ENCODE results near the gene RBM33.

The RBM33 gene

GRCh38 chr7:155807065-155807671, 162.7 kb downstream of the RBM33 start:
- Mint-ChIP-seq H3K27me3 (peaks cover 98% of the 10 kb centered on the region), H3K4me3 (peak overlapping the region; percentile 15), H3K36me3 (peaks cover 3% of the 10 kb centered on the region), H3K9me3 (no peaks in the 10 kb centered on the region), H3K27ac (peak overlapping the region; percentile 65), H3K4me1 (peaks cover 40% of the 10 kb centered on the region)
- CTCF ChIA-PET = no interaction called here
- DNase-seq = no peak

DNA sequence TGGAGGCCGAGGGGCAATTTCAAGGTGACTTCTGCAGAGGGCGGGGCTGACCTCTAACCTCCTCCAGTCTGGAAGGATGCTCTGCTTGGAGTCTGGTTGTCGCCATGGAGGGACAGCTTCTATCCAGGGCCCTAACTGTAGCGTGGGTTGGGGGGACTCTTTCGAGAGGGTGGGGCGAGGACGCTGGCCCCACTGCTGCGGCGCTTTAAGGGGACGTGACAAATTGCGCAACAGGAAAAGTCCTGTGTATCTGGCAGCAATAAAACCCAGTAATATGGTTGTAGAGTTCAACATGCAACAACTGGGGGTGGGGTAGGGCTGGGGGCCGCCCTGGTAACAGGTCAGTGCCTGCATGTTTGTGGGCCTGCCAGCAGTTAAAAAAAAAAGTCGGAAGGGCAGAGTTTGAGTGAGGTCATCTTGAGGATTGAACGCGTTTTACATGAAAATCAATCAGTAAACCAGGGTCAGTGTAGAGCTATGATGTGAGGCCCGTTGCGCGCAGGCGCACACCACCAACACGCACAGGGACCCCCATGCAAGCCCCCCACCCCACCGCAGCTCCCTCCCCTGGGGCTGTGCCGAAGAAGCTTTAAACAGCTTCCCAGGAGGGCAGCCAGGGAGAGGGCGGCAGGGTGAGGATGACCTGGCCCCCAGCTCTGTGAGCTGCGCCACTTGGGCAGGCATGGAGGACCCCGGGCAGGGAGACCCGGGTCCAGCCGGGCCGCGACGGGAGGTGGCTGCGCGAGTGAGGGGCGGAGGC, 163.5 kb downstream of the RBM33 start:
- peak overlapping the region; percentile 73 for H3K27ac Mint-ChIP-seq
- no peak for DNase-seq
- peaks cover 2% of the 10 kb centered on the region for H3K36me3 Mint-ChIP-seq
- peaks cover 37% of the 10 kb centered on the region for H3K4me1 Mint-ChIP-seq
- H3K4me3 Mint-ChIP-seq = peak overlapping the region; percentile 15
- H3K27me3 Mint-ChIP-seq = peaks cover 98% of the 10 kb centered on the region
- no peaks in the 10 kb centered on the region for H3K9me3 Mint-ChIP-seq
- CTCF ChIA-PET = no interaction called here

DNA sequence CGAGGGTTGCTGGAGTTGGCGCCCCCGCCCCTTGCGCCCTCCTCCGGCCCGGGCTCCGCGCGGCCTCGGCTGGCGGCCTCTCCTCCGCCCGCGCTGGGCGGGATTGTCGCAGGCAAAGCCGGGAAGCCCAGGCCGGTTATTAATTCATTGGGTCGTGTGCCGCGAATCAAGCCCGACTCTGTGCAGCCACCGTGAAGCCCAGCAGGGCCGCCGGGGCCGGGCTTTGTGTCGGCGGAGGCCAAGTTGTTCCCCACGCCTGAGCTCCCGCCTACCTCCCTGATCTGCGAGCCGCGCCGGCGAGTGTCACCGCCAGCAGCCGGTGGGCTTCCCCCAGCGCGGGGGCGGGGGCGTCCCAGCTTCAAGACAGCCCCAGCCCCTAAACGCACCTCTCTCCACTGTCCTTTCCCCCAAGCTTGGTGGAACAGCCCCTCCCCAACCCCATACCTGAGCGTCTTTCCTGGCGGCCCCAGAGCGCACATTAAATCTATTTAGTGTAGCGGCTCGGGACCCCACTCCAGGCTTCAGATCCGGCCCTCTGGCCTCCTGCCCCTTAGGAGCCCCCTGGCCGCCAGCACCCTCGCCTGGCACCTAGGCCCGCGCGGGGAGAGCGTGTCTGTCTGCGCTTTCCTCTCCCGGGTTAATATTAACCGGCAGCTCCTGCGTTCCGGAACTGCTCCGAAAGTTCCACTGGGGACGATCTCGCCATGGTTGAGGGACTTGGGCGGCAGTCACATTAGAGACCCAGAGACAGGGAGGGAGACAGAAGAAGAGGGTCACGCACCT, 164.3 kb downstream of the RBM33 start:
- Mint-ChIP-seq H3K27ac (peak overlapping the region; percentile 28), H3K4me3 (no peak overlapping the region), H3K27me3 (peaks cover 99% of the 10 kb centered on the region), H3K4me1 (peaks cover 34% of the 10 kb centered on the region), H3K9me3 (no peaks in the 10 kb centered on the region), H3K36me3 (peaks cover 2% of the 10 kb centered on the region)
- DNase-seq = no peak
- CTCF ChIA-PET = no interaction called here

DNA sequence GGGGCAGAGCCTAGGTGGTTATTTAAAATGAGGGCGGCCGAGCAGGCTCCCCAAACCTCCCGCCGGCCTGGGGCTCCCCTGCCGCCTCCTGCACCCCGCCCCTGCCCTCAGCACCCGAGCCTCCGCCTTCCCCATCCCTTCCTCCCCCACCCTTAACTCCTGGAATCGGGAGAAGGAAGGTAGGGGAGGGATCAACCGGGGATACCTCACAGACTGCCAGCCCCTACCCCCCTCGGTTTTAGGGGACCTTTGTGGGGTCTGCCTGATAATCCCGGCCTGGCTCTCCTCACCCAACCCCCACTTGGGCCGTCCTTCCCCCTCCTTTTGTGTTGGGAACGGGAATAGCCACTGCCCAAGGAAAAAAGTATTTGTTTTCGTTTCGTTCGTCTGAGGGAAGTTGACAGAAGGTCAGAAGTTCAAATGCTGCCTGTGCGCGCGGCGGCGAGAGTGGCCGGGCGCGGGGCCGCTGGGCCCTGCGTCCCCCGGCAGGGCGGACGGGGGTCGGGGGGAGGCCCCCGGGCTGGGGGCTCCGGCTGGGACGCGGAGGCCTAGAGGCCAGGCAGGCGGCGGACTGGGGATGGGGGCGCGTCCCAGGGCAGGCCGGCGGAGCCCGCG, 165.0 kb downstream of the RBM33 start:
- Mint-ChIP-seq H3K4me3 (no peak overlapping the region), H3K4me1 (peaks cover 31% of the 10 kb centered on the region), H3K9me3 (no peaks in the 10 kb centered on the region), H3K36me3 (peaks cover 2% of the 10 kb centered on the region), H3K27ac (no peak overlapping the region), H3K27me3 (peaks cover 99% of the 10 kb centered on the region)
- no peak for DNase-seq
- CTCF ChIA-PET = no interaction called here

- Mint-ChIP-seq H3K36me3 (peaks cover 2% of the 10 kb centered on the region), H3K27ac (no peak overlapping the region), H3K27me3 (peaks cover 99% of the 10 kb centered on the region), H3K4me1 (peaks cover 29% of the 10 kb centered on the region), H3K9me3 (no peaks in the 10 kb centered on the region), H3K4me3 (no peak overlapping the region)
- no peak for DNase-seq
- CTCF ChIA-PET = no interaction called here
Observed at GRCh38 chr7:155809947-155810769, 165.7 kb downstream of the RBM33 start.

DNA sequence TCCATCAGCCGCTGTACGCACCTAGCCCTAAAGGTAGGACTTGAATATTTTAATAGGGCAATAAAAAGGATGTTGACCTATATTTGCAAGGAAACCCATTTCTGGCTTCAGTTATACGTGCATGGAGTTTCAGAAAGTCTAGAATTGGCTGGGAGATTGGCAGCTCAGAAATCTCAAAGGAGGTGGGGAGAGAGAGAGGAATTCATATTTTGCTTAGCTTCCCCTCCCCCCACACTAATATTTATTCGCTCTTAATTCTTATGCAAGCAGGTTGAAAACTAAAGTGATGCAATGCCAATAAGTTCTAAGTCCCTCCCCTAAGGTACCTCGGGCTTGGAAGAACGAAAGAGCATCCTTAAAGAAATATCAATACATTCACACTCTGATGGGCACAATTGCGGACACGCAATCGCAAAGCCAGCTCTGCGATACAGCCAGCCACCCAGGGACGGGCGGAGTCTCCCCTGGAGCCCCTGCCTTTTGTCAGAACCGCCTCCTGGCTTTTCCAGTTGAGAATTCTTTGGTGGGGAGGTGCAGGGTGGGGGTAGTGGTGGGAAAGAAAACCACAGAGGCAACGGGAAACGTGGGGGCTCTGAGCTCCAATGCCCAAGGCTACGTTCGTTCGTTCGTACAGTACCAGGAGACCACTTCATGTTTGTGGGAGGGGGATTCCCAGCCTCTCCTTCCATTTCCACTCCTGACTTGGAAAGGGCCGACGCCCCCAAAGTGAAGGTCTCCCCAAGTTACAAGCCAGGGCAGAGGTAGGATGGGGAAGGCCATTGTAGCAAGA, 166.5 kb downstream of the RBM33 start:
- H3K4me3 Mint-ChIP-seq = no peak overlapping the region
- peaks cover 99% of the 10 kb centered on the region for H3K27me3 Mint-ChIP-seq
- DNase-seq = no peak
- H3K9me3 Mint-ChIP-seq = no peaks in the 10 kb centered on the region
- peaks cover 2% of the 10 kb centered on the region for H3K36me3 Mint-ChIP-seq
- H3K4me1 Mint-ChIP-seq = peaks cover 32% of the 10 kb centered on the region
- CTCF ChIA-PET = no interaction called here
- no peak overlapping the region for H3K27ac Mint-ChIP-seq

- no peak for DNase-seq
- Mint-ChIP-seq H3K9me3 (no peaks in the 10 kb centered on the region), H3K27me3 (peaks cover 99% of the 10 kb centered on the region), H3K36me3 (peaks cover 2% of the 10 kb centered on the region), H3K27ac (no peak overlapping the region), H3K4me3 (no peak overlapping the region), H3K4me1 (peaks cover 29% of the 10 kb centered on the region)
- CTCF ChIA-PET = no interaction called here
Observed at GRCh38 chr7:155811560-155811894, 167.1 kb downstream of the RBM33 start.

- H3K9me3 Mint-ChIP-seq = peaks cover 1% of the 10 kb centered on the region
- peaks cover 24% of the 10 kb centered on the region for H3K4me1 Mint-ChIP-seq
- CTCF ChIA-PET = interaction anchor here (0.7 to 1.6 kb wide), 2 partner anchors 340 to 1017 kb away, joined by 3 read pairs; no protein-coding TSS in a partner anchor
- no peak for DNase-seq
- H3K27ac Mint-ChIP-seq = no peak within 1 kb of the TSS
- peaks cover 96% of the 10 kb centered on the region for H3K27me3 Mint-ChIP-seq
- peaks cover 2% of the 10 kb centered on the region for H3K36me3 Mint-ChIP-seq
- H3K4me3 Mint-ChIP-seq = peak within 1 kb of the TSS; percentile 22
Observed at GRCh38 chr7:155811895-155812761, 167.7 kb downstream of the RBM33 start, which contains the start of gene SHH. Gene SHH (minus strand): TSS chr7:155812463. CDS start chr7:155812122, 341 bp downstream.

GRCh38 chr7:155813125-155813524, 168.7 kb downstream of the RBM33 start:
- CTCF ChIA-PET = interaction anchor here (1.6 kb wide), 1 partner anchor 341 kb away, joined by 3 read pairs; no protein-coding TSS in a partner anchor
- Mint-ChIP-seq H3K9me3 (peaks cover 2% of the 10 kb centered on the region), H3K4me1 (peaks cover 18% of the 10 kb centered on the region), H3K4me3 (no peak overlapping the region), H3K27ac (no peak overlapping the region), H3K27me3 (peaks cover 90% of the 10 kb centered on the region), H3K36me3 (peaks cover 2% of the 10 kb centered on the region)
- no peak for DNase-seq

DNA sequence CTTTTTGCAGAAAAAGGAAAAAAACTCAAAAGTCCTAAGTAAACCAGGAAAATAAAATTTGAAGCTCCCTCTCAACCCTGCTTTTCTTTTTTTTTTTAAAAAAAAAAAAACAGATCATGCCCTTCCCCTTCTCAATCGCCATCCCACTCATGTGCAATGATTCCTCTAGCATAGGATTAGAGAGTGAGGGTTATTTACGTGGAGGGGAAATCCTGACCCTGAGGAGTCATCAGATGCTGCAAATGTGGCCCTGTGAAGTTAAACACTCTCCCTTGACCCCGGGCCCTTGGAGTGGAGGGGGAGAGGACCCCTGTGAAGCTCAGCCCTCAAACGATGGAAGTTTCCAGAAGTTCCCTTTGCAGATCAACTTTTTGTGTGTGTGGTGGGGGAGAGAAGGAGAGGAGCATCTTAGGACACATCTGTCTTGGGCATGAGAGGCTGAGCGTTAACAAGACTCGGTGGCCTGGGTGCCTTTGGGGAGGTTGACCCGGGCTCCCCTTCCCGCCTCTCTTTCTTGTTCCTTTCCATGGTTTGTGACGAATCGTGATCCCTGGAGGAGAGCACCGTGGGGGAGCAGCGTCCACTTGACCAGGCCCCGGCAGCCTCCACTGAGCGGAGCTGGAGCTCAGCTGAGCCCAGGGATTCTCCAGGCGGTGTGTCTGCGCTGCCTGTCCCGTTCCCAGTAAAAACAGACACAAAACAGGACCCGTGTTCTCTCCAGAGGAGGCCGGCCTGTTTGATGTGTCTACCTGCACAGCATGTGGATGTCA, 169.3 kb downstream of the RBM33 start:
- CTCF ChIA-PET = interaction anchor here (1.2 to 1.6 kb wide), 3 partner anchors 12 to 658 kb away, joined by 3 read pairs; no protein-coding TSS in a partner anchor
- no peak for DNase-seq
- Mint-ChIP-seq H3K4me1 (peaks cover 18% of the 10 kb centered on the region), H3K27me3 (peaks cover 90% of the 10 kb centered on the region), H3K27ac (no peak overlapping the region), H3K36me3 (peaks cover 2% of the 10 kb centered on the region), H3K4me3 (no peak overlapping the region), H3K9me3 (peaks cover 2% of the 10 kb centered on the region)

- Mint-ChIP-seq H3K27me3 (peaks cover 86% of the 10 kb centered on the region), H3K36me3 (peaks cover 2% of the 10 kb centered on the region), H3K9me3 (peaks cover 2% of the 10 kb centered on the region), H3K4me3 (no peak overlapping the region), H3K4me1 (peaks cover 13% of the 10 kb centered on the region), H3K27ac (no peak overlapping the region)
- CTCF ChIA-PET = interaction anchor here (0.9 to 1.3 kb wide), 3 partner anchors 13 to 660 kb away, joined by 3 read pairs; no protein-coding TSS in a partner anchor
- no peak for DNase-seq
Observed at GRCh38 chr7:155814316-155815276, 170.1 kb downstream of the RBM33 start.
